Activated T-cell treated with anti-CD3 and anti-CD28 coated beads for 24 hours (primary cell): ENCODE measurements around the gene ENTPD8.
"Not testable (repeated sequence)": the region's sequence is repeated elsewhere in the genome, so short reads cannot be mapped to it uniquely, and the experiment has no call there.

Experiments used
- DNase-seq: peaks from one replicate; pipeline ENCODE4 v3.0.0-alpha.2; 2020; ENCODE audit warnings: low read depth

ENTPD8 gene

GRCh38 chr9:137411645-137412380 is 29.3 kb downstream of the ENTPD8 start:
- DNase-seq, result no peak

GRCh38 chr9:137411260-137411644 is 29.9 kb downstream of the ENTPD8 start:
- DNase-seq, result no peak

- DNase-seq, result no peak
These were observed 30.3 kb downstream of the ENTPD8 start for GRCh38 chr9:137410891-137411249.

- not testable (repeated sequence) for DNase-seq
These were observed 30.8 kb downstream of the ENTPD8 start for GRCh38 chr9:137410236-137410890.

- no peak for DNase-seq
These were observed 31.6 kb downstream of the ENTPD8 start for GRCh38 chr9:137409515-137409914.

GRCh38 chr9:137408651-137409405 is 32.3 kb downstream of the ENTPD8 start:
- no peak for DNase-seq

- no peak for DNase-seq
These were observed 33.4 kb downstream of the ENTPD8 start for GRCh38 chr9:137407590-137408300.

GRCh38 chr9:137406876-137407589 is 34.1 kb downstream of the ENTPD8 start:
- DNase-seq, result peak; percentile 46

GRCh38 chr9:137406085-137406760 is 34.9 kb downstream of the ENTPD8 start:
- DNase-seq, result no peak

- no peak for DNase-seq
These were observed 35.5 kb downstream of the ENTPD8 start for GRCh38 chr9:137405677-137406081.

GRCh38 chr9:137404961-137405567 is 36.1 kb downstream of the ENTPD8 start:
- no peak for DNase-seq

GRCh38 chr9:137403269-137403668 is 37.9 kb downstream of the ENTPD8 start:
- no peak for DNase-seq

- DNase-seq, result no peak
These were observed 38.4 kb downstream of the ENTPD8 start for GRCh38 chr9:137402746-137403145.

- DNase-seq, result no peak
These were observed 42.3 kb downstream of the ENTPD8 start for GRCh38 chr9:137398561-137399468.

- DNase-seq, result peak; percentile 15
These were observed 43.3 kb downstream of the ENTPD8 start for GRCh38 chr9:137397675-137398423.

GRCh38 chr9:137396634-137397367 is 44.4 kb downstream of the ENTPD8 start:
- DNase-seq, result no peak

- no peak for DNase-seq
These were observed 44.9 kb downstream of the ENTPD8 start for GRCh38 chr9:137396227-137396626.

- DNase-seq, result no peak
These were observed 45.5 kb downstream of the ENTPD8 start for GRCh38 chr9:137395666-137396010.
